Measurements from ENCODE around the gene ATRNL1.

DNA sequence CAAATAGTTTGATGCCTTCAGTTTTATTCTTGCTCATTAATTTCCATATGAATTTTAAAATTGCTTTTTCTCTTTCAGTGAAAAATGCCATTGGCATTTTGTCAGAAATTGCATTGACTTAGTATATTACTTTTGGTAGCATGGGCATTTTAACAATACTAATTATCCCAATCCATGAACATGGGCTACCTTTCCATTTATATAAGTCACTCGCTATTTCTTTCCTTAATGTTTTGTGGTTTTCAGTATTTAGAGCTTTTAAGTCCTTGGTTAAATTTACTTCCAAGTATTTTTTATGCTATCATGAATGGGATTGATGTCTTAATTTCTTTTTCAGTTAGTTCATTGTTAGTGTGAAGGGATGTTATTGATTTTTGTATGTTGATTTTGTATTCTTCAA is 297.4 kb downstream of the ATRNL1 start:
- TF ChIP-seq CTCF (IDR thresholded peaks at IDR 0.05; ENCODE audit: low read depth, low read length) (no peak), EZH2phosphoT487 (IDR thresholded peaks at IDR 0.05; ENCODE audit: low read depth) (no peak)
